Activated gamma-delta T cell (primary cell): ENCODE results near the gene CEP63.

Source experiments
- DNase-seq: peaks from one replicate; lab custom pipeline; 2025; lab: John Stamatoyannopoulos, UW

The CEP63 gene

GRCh38 chr3:134468519-134468918 lies 17.3 kb upstream of the CEP63 start:
- DNase-seq: no peak

DNA sequence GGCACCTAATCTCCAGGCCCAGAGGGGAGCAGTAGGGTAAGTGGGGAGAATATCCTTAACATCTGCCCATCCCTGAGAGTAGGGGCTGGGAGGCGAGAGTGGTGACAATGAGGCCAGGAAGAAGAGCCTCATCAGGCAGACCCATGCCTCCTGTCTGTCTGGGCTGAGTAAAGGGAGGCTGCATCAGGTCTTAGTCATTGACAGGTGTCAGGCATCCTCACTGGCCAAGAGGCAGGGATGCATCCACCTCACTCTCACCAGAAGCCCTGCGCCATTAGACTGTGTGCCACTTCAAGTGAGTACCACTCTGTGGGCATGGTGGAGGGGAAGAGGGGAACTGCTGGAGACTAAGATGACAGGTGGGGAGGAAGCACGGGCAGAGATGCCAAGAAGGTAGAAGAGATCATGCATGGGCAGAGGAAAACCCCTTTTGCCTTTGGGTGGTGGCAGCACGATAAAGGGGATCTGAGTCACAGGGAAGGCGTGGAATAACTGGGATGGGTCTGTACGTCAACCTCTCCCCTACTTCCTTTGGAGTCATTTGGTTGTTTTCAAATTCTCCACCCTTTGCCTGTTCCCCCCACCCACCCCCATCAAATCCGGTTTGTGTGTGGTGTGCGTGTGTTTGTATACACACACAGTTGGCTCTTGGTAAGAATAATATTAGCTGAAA lies 14.2 kb upstream of the CEP63 start:
- no peak for DNase-seq

DNA sequence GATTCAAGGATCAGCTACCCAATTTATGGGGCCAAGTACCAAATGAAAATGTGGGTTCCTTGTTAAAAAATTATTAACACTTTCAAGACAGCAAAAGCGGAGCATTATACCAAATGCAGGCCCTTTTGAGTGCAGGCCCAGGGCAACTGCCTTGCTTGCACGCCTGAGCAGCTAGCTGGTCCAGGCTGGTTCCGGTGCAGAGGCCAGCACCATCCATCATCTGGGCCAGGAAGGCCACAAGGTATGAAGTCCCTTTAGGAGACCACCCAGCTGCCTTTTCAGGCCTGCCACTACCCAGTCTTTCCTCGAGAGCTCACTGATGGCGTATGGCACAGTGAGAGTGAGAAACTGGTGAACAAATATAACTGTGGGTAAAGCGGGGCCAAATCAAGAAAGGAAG lies 13.0 kb upstream of the CEP63 start:
- no peak for DNase-seq

DNA sequence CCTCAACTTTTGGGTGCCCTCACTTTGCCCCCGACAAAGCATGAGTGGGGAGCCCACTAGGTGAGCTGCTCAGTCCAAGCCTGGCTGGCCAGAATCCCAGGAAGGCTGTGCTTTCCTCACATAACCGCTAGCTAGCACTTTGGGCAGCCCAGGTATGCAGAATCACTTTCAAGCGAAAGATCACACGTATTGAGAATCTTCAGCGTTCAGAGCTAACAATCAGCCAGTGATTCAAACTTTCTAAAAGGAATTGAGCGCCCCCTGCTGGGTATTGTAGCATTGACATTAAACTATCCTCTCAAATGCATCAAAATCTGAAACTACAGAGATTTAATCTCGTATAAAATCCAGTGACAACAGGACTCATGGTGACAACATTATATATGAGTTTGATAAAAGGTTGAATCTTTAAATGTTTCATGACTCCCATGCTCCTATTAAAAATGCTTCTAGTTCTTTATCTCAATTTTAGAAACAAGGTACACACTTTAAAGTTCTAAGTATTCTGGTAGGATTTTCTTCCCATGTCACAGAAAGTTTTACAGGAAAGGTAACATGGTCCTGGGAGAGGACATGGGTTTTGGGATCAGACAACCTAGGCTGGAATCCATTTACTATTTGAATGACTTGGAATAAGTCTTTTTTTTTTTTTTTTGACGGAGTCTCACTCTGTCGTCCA lies 11.8 kb upstream of the CEP63 start:
- no peak for DNase-seq

GRCh38 chr3:134474956-134475355 lies 10.9 kb upstream of the CEP63 start:
- DNase-seq: no peak

GRCh38 chr3:134476306-134476705 lies 9.6 kb upstream of the CEP63 start:
- no peak for DNase-seq

DNA sequence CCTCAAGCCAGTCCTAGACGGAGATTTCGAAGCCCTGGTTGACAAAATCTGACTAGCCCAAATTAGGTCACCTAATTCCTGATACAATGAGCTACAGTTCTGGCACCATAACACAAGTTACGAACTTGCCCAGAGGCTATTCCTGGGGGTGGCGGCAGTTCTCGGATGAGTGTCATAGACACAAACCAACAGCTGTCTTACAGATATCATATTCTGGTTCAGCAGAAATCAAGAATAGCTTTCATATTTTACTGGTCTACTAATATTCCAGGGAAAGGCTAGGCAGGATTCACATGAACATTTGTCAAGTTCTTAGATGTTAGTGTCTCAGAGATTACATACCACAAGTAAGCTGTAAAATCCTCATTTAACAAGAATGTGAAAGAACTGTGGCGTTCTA lies 8.9 kb upstream of the CEP63 start:
- DNase-seq: no peak

GRCh38 chr3:134477938-134478337 lies 7.9 kb upstream of the CEP63 start:
- no peak for DNase-seq

DNA sequence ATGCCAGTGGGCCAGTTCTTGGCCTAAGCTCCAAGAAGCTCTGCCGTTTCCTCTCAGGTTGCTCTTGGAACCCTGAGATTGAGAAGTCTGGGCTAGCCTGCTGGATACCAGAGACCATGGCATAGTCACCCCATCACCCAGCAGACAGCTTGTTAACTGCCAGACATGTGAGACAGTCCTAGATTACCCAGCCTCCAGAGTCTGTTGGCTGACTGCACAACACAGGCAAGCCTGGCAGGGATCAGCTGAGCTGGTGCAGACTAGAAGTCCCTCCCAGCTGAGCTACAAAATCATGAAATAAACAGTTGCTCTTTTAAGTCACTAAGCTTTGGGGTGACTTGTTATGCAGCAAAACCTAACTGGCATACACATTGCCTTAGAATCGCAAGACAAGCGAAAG lies 5.3 kb upstream of the CEP63 start:
- no peak for DNase-seq

DNA sequence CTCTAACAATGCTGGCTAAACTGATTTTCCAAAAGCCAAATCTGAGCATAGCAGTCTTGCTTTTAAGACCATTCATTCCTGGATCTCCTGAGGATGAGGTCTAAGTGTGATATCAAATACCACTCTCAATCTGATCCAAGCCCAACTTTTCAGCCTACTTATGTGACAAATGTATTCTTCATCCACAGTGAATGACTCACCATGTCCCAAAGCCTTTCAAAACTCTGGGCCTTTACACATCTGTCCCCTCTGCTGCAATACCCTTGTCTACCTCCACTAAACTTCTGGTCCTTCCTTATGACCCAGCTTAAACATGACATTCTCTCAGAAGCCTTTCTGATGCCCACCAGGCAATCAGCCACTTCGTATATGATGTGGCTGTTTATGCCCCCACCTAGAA lies 4.7 kb upstream of the CEP63 start:
- no peak for DNase-seq

DNA sequence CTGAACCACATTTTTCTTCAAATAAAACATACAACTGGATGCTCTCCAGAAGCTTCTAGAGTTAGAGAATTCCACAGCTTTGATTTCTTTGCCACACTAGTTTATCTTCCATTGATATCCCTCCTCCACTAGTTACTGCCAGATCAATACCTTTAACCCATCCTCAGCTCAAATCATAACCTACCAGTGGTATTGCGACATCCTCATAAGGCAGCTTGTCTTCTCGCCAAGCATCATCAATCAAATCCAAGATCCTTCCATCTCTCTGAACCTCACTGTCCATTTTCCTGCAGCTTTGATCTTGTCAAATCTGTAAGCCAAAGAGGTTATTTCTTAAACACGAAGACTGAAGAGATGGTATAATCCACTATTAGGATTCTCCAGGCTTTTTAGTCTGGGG lies 3.2 kb upstream of the CEP63 start:
- DNase-seq: no peak

GRCh38 chr3:134483195-134483900 lies 2.5 kb upstream of the CEP63 start:
- DNase-seq: no peak

- DNase-seq: no peak
These were observed 661 bp upstream of the CEP63 start for GRCh38 chr3:134485075-134485717.

GRCh38 chr3:134486577-134487041 lies 752 bp downstream of the CEP63 start:
- no peak for DNase-seq

DNA sequence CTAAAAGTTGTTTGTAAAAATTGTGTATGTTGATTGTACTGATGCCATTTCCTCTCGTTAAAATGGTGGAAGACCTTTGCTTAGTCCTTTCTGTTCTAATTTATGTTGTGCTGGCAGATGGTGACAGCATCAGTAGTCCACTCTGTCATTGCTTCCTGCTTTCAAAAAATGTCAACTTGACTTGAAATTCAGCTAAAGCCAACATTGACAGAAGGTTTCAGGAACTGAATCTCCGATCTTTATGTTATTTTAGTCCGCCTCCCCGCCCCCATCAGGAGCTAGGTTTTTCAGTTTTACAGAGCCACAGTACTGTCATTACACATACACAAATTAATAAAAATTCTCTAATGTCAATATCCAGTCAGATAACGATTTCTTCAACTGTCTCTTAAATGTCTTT lies 1.5 kb downstream of the CEP63 start:
- DNase-seq: no peak

DNA sequence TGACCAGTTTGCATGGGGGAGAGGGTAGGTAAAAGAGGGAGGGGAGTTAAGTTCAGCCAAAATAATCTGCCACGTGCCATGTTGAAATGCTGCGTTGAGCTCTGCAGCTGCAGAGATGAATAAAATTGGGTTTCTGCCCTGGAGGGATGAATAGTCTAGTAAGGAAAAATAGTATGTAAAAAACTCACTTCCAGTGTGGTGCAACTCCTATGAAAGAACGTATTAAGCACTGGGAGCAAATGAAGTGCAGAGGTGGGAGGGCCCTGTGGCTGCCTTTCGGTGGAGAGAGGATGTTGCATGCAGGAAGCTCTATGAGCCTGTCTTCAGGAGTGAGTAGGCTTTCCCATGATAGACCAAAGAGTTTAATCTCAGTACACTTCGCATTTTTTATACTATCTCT lies 8.6 kb downstream of the CEP63 start:
- DNase-seq: no peak

GRCh38 chr3:134495980-134496379 lies 10.1 kb downstream of the CEP63 start:
- DNase-seq: no peak

DNA sequence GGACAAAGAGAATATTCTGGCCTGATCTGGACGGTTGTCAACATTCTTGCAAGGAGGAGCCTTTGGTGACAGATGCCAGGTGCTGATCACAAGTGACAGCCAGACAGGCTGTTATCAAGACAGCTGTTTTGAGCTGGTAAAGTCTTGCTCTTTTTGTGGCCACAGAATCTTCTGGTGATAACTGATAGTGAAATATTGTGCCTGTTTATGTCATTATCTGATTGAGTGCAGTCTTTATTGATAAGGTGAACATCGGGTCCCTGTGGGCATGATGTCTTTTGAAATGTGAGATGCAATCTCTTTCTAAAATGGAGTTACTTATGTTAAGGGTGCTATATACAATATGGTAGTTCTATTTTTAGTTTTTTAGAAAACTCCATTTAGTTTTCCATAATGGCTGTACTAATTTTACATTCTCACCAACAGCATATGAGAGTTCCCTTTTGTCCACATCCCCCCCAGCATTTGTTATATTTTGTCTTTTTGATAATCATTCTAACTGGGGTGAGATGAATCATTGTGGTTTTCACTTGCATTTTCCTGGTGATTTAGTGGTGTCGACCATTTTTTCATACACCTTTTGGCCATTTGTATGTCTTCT lies 10.7 kb downstream of the CEP63 start:
- DNase-seq: no peak

- no peak for DNase-seq
These were observed 17.4 kb downstream of the CEP63 start for GRCh38 chr3:134503266-134503665.

DNA sequence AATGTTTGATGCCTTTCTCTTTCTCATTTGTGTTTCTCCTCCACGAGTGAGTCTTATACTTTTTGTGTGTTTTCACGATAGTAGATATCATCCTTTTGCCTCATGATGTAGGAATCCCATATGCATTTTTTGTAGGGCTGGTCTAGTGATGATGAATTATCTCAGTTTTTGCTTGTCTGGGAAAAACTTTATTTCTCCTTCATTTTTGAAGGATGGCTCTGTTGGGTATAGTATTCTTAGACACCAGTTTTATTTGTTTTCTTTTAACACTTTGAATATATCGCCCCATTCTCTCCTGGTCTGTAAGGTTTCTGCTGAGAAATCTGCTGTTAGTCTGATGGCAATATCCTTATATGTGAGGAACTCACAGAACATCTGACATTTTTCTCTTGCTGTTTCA lies 18.3 kb downstream of the CEP63 start:
- DNase-seq: no peak

- no peak for DNase-seq
These were observed 19.6 kb downstream of the CEP63 start for GRCh38 chr3:134505485-134505884.

DNA sequence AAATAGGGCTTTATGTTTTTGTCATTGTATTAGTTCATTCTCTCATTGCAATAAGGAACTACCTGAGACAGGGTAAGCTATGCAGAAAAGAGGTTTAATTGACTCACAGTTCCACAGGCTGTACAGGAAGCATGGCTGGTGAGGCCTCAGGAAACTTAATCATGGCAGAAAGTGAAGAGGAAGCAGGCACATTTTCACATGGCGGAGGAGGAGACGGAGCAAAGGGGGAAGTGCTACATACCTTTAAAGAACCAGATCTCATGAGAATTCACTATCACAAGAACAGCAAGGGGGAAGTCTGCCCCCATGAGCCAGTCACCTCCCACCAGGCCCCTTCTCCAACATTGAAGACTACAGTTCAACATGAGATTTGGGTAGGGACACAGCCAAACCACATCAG lies 25.6 kb downstream of the CEP63 start:
- no peak for DNase-seq
